ENCODE measurements around the gene LPCAT3. TPM values are rescaled to one million over a fixed set of nuclear protein-coding genes. Genes with fewer than 3 reads are reported as not detected.
"Not testable (repeated sequence)": the region's sequence is repeated elsewhere in the genome, so short reads cannot be mapped to it uniquely, and the experiment has no call there.

The LPCAT3 gene
- 26.6 TPM for total RNA-seq

- peak; percentile 97 for DNase-seq (ENCODE audit: low spot score)
Observed at GRCh38 chr12:7018350-7019042, at the start of gene LPCAT3. Gene LPCAT3, minus strand, starts transcription at chr12:7018476. Its CDS starts 52 bp downstream, at chr12:7018424.

GRCh38 chr12:7067096-7067495 lies 48.8 kb upstream of the LPCAT3 start:
- DNase-seq (ENCODE audit: low spot score) = no peak

DNA sequence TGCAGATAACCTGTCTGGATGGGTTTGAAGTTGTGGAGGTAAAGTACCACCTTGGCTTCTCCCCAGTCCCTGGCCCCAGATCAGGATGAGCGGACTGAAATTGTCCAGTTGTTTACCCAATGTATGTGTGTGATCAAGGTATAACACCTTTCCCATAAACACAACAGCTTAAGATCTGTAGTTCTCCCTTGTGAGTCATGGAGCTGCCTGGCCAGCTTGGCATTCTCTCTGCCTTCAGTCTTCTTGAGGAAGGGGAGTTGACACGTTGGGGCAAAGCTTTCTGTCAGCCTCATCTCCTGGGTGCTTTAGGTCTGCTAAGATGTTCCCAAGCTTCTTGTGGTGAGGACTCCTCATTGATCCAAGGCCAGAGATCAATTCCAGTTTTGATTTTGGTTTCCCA lies 48.3 kb upstream of the LPCAT3 start:
- no peak for DNase-seq (ENCODE audit: low spot score)

GRCh38 chr12:7065073-7065623 lies 46.9 kb upstream of the LPCAT3 start:
- DNase-seq (ENCODE audit: low spot score) = no peak

DNA sequence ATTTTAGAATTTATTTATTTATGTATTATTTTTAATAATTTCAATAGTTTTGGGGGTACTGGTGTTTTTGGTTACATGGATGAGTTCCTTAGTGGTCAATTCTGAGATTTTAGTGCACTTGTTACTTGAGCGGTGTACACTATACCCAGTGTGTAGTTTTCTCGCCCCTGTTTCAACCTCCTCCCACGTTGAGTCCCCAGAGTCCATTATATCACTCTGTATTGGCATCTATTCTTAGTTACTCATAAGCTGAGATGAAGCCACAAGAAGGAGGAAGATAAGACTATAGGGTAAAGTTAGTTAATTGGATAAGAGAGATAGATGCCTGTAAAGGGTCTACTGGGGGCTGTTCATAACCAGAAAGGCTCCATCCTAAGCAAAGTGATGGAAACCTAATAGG lies 46.2 kb upstream of the LPCAT3 start:
- no peak for DNase-seq (ENCODE audit: low spot score)

- DNase-seq (ENCODE audit: low spot score) = no peak
Observed at GRCh38 chr12:7061596-7061995, 43.3 kb upstream of the LPCAT3 start.

GRCh38 chr12:7061138-7061537 lies 42.9 kb upstream of the LPCAT3 start:
- DNase-seq (ENCODE audit: low spot score) = no peak

DNA sequence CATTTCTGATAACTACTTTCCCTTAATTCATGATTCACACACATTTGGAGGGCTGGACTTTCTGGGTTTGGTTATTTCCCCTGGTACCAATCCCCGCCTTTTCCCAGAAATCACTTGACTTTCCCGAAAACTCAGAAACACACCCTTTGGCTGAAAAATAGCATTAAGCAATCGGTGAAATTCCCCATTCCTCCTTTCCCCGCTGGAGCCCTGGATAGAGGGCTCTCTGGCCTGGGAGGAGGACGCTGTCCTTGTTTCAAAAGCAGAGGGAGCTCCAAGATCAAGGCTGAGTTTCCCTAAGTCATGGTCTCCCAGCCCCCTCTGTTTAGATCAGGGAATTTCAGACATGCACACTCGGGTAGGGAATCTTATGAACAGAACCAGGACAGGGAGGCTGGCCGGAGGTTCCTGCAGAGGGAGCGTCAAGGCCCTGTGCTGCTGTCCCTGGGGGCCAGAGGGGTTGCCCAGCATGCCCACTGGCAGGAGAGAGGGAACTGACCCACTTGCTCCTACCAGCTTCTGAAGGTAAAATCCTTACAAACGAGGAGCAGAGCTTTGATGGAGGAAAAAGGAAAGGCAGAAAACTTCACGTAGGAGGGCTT lies 42.2 kb upstream of the LPCAT3 start, which contains the start of gene C1S:
Gene C1S (plus strand): TSS at position 366 of the 602 bp plus-strand sequence. CDS start 1,195 bp downstream, outside the sequence.
- DNase-seq (ENCODE audit: low spot score) = peak; percentile 71

DNA sequence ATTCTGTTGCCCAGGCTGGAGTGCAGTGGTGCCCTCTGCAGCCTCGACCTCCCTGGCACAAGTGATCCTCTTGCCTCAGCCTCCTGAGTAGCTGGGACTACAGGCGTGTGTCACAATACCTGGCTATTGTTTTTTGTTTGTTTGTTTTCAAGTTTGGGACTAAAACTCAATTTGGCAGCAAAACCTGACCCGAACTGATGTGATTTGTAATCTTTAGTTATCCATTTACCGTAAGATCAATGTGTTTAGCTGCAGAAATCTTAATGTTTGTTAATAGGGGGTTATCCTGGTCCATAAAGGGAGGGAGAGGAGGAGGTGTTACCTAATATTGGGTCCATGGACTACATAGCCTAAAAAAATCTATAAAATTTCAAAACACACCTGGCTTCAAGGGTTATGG lies 41.5 kb upstream of the LPCAT3 start:
- DNase-seq (ENCODE audit: low spot score) = no peak

- DNase-seq (ENCODE audit: low spot score) = no peak
Observed at GRCh38 chr12:7058850-7059395, 40.6 kb upstream of the LPCAT3 start.

GRCh38 chr12:7058163-7058845 lies 40.0 kb upstream of the LPCAT3 start:
- no peak for DNase-seq (ENCODE audit: low spot score)

GRCh38 chr12:7055736-7056135 lies 37.5 kb upstream of the LPCAT3 start:
- DNase-seq (ENCODE audit: low spot score) = not testable (repeated sequence)

DNA sequence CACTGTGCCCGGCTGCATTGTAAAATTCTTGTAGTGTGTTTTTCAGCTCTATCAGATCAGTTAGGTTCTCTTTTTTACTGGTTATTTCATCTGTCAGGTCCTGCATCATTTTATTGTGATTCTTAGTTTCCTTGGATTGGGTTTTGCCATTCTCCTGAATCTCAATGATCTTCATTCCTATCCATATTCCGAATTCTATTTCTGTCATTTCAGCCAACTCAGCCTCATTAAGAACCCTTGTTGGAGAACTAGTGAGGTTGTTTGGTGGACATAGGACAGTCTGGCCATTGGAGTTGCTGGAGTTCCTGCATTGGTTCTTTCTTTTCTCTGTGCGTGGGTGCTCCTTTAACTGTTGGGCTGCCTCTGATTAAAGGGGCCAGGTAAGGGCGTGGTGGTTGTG lies 36.6 kb upstream of the LPCAT3 start:
- DNase-seq (ENCODE audit: low spot score) = no peak

DNA sequence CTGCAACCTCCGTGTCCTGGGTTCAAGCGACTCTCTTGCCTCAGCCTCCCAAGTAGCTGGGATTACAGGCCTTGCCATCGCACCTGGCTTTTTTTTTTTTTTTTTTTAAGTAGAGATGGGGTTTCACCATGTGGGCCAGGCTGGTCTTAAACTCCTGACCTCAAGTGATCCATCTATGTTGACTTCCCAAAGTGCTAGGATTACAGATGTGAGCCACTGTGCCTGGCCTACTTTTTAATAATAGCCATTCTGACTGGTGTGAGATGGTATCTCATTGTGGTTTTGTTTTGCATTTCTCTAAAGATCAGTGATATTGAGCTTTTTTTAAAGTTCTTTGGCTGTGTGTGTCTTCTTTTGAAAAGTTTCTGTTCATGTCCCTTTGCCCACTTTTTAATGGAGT lies 31.7 kb upstream of the LPCAT3 start:
- not testable (repeated sequence) for DNase-seq (ENCODE audit: low spot score)

DNA sequence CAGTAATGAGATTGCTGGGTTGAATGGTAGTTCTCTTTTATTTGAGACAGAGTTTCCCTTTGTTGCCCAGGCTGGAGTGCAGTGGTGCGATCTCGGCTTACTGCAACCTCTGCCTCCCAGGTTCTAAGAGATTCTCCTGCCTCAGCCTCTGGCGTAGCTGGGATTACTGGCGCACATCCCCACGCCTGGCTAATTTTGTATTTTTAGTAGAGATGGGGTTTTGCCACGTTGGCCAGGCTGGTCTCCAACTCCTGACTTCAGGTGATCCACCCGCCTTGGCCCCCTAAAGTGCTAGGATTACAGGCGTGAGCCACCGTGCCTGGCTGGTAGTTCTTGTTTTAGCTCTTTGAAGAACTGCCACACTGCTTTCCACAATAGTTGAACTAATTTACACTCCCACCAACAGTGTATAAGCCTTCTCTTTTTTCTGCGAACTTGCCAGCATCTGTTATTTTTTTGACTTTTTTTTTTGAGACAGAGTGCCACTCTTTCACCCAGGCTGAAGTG lies 31.2 kb upstream of the LPCAT3 start:
- not testable (repeated sequence) for DNase-seq (ENCODE audit: low spot score)

GRCh38 chr12:7047306-7047705 lies 29.0 kb upstream of the LPCAT3 start:
- DNase-seq (ENCODE audit: low spot score) = no peak

GRCh38 chr12:7046383-7047105 lies 28.3 kb upstream of the LPCAT3 start:
- DNase-seq (ENCODE audit: low spot score) = no peak

DNA sequence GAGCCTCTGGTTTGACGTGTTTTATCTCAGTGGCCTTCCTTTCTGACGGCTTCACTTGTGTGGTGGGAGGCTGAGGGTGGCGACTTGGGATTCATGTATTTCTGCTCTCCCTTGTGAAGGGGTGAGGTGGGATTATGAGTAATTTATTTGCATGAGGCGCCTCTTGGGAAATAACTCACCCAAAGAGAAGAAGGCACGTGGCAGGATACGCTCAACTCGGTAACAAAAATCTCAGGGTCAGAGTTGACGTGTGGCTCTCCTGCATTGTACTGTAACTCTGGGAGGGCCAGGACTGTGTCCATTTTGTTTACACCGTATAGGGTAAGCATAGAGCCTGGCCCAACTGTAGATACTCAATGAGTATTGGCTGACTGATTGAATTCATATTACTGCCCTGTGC lies 27.6 kb upstream of the LPCAT3 start:
- no peak for DNase-seq (ENCODE audit: low spot score)

DNA sequence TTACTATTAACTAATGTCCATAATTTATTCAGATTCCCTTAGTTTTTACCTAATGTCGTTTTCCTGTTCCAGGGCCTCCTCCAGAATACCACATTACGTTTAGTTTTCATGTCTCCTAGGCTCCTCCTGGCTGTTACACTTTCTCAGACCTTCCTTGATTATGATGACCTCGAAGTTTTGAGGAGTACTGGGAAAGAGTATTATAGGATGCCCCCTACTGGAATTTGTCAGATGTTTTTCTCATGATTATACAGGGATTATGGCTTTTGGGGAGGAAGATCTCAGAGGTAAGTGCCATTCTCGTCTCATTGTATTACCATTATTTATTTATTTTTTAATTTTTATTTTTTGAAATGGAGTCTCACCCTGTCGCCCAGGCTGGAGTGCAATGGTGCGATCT lies 24.6 kb upstream of the LPCAT3 start:
- DNase-seq (ENCODE audit: low spot score) = no peak

DNA sequence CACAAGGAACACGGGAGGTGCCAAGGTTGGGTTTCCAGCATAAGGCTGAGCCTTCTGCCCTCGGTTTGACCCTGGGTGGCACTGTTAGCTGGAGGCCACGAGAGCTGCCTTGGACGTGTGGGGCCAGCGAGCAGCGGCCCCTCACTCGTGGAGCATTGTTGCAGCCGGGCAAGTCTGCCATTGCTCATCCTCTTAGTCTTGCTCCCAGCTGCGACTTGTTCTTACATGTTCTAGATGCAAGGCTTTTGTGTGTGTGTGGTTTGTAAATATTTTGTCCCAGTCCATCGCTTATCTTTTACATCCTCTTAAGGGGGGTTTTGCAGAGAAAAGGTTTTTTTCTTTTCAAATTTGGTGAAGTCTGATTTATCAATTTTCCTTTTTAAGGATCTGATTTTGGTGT lies 21.1 kb upstream of the LPCAT3 start:
- DNase-seq (ENCODE audit: low spot score) = no peak

DNA sequence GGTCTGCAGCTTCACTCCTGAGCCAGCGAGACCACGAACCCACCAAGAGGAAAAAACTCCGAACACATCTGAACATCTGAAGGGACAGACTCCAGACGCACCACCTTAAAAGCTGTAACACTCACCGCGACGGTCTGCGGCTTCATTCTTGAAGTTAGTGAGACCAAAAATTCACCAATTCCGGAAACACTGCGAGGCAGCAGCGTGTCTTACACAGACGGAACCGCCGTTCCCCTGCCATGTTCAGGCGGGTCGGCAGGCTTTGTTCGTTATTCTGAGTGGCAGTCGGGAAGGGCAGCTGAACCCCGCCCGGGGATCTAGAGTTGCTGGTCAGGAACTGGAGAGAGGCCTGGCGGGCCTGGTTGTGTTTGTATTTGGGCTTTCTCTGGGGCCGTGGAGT lies 20.3 kb upstream of the LPCAT3 start:
- DNase-seq (ENCODE audit: low spot score) = no peak
